ENCODE data around the gene TMEM198. TPM values are rescaled to one million over a fixed set of nuclear protein-coding genes. Genes with fewer than 3 reads are reported as not detected.

Gene TMEM198
- polyA plus RNA-seq, 1 donor from 2014 or later: 44.0 TPM

- Histone ChIP-seq H3K36me3 (ENCODE audit: insufficient read depth, low read length) (no peaks in the 10 kb centered on the region), H3K27me3 (ENCODE audit: insufficient read depth, low read depth, low read length) (no peaks in the 10 kb centered on the region), H3K9ac (ENCODE audit: low read length) (no peak overlapping the region), H3K4me3 (ENCODE audit: low read length) (peak overlapping the region; percentile 55), H3K79me2 (replicated peaks; ENCODE audit: insufficient read depth, low read length) (no peaks in the 10 kb centered on the region), H3F3A (ENCODE audit: insufficient read depth, low read length, poor library complexity, severe bottlenecking) (no peaks in the 10 kb centered on the region), H3K9me3 (ENCODE audit: low read length) (no peaks in the 10 kb centered on the region), H3K4me2 (ENCODE audit: low read length) (no peak overlapping the region), H3K27ac (ENCODE audit: low read length) (no peak overlapping the region), H4K20me1 (ENCODE audit: insufficient read depth) (no peaks in the 10 kb centered on the region), H2AFZ (ENCODE audit: low read depth, low read length) (no peak overlapping the region), H3K9me2 (ENCODE audit: insufficient read depth, low read length) (no peaks in the 10 kb centered on the region)
- TF ChIP-seq EP300 (conservative IDR thresholded peaks at IDR 0.05; ENCODE audit: poor library complexity, severe bottlenecking): no peak
- no peak for TF ChIP-seq EZH2 (IDR thresholded peaks at IDR 0.05; ENCODE audit: borderline replicate concordance, insufficient read depth, low read length, poor library complexity, severe bottlenecking)
Measured at GRCh38 chr2:219523031-219523671, 20.7 kb upstream of the TMEM198 start.

GRCh38 chr2:219524817-219525216 is 19.0 kb upstream of the TMEM198 start:
- Histone ChIP-seq H3K4me3 (ENCODE audit: low read length) (no peak overlapping the region), H3K27me3 (ENCODE audit: insufficient read depth, low read depth, low read length) (peaks cover 7% of the 10 kb centered on the region), H4K20me1 (ENCODE audit: insufficient read depth) (no peaks in the 10 kb centered on the region), H3K36me3 (ENCODE audit: insufficient read depth, low read length) (no peaks in the 10 kb centered on the region), H3K4me2 (ENCODE audit: low read length) (no peak overlapping the region), H3K9ac (ENCODE audit: low read length) (no peak overlapping the region), H3K27ac (ENCODE audit: low read length) (no peak overlapping the region), H3F3A (ENCODE audit: insufficient read depth, low read length, poor library complexity, severe bottlenecking) (no peaks in the 10 kb centered on the region), H2AFZ (ENCODE audit: low read depth, low read length) (no peak overlapping the region), H3K79me2 (replicated peaks; ENCODE audit: insufficient read depth, low read length) (no peaks in the 10 kb centered on the region), H3K9me2 (ENCODE audit: insufficient read depth, low read length) (no peaks in the 10 kb centered on the region), H3K9me3 (ENCODE audit: low read length) (no peaks in the 10 kb centered on the region)
- TF ChIP-seq TAF1 (IDR thresholded peaks at IDR 0.05; ENCODE audit: low read depth) (no peak), REST (IDR thresholded peaks at IDR 0.05; ENCODE audit: borderline replicate concordance) (no peak), EZH2 (IDR thresholded peaks at IDR 0.05; ENCODE audit: borderline replicate concordance, insufficient read depth, low read length, poor library complexity, severe bottlenecking) (no peak), POLR2AphosphoS5 (IDR thresholded peaks at IDR 0.05) (no peak), MXI1 (conservative IDR thresholded peaks at IDR 0.05; ENCODE audit: poor library complexity, severe bottlenecking) (no peak), EP300 (conservative IDR thresholded peaks at IDR 0.05; ENCODE audit: poor library complexity, severe bottlenecking) (no peak), SMC3 (conservative IDR thresholded peaks at IDR 0.05; ENCODE audit: poor library complexity) (no peak), RAD21 (conservative IDR thresholded peaks at IDR 0.05) (no peak), CTCF (IDR thresholded peaks at IDR 0.05; ENCODE audit: poor library complexity, severe bottlenecking) (no peak)
